Activated CD8-positive, alpha-beta memory T cell treated with anti-CD3 and anti-CD28 coated beads, Interleukin-2, amount 50 U/mL, for 4 hours (primary cell): ENCODE data around the gene ATF6.

Source experiments
- DNase-seq: peaks from one replicate; pipeline ENCODE4 v3.0.0-alpha.2; 2020

ATF6 gene

DNA sequence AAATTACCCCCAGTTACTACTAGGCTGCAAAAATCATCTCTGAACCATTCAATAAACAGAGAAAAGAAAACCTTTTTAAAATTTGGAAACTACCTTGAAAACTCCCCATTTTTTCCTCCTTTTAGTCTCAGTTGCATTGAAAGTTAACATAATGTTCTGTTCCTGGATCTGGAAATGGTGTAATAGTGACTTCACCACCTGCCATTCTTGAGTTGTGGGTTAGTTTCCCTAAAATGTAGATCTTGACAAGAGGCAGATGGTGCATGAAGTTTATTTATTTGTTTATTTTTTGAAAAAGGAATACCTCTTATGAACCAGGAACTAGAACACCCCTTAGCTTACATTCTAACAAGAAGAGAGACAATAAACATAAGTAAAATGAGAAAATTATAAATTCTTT is 72.8 kb downstream of the ATF6 start:
- no peak for DNase-seq

GRCh38 chr1:161839591-161839990 is 73.5 kb downstream of the ATF6 start:
- DNase-seq, result no peak

DNA sequence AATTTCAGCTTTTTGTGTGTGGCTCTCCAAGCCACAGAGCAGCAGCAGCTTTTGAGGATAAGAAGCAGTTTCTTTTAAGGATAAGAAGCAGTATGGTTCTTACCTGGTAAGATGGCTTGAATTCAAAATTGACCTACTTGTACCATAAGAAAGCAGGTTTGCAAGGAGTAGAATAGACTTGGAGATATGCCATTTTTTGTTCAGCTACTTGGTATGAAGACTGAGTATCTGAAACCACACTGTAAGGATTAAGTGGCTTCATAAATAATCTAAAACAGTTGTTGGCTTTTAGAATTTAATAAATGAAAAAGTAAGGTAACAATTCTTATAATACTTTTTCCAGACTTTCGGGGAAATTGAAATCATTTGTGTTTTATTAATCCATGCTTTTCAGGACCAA is 74.2 kb downstream of the ATF6 start:
- no peak for DNase-seq

DNA sequence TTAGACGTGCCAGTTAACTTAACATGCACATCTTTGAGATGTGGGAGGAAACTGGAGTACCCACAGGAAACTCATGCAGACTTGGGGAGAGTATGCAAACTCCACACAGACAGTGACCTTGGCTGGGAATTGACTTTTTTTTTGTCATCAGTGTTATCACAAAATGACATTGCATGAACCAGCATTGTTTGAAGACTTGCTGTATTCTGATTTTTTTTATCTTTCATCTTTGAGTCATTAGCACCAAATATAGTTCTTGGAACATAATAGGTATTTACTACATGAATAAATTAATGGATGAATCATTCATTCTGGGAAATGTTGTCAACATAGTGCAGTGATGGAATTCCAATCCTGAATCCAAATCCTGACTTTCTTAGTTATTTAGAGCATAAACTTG is 77.0 kb downstream of the ATF6 start:
- DNase-seq, result no peak

DNA sequence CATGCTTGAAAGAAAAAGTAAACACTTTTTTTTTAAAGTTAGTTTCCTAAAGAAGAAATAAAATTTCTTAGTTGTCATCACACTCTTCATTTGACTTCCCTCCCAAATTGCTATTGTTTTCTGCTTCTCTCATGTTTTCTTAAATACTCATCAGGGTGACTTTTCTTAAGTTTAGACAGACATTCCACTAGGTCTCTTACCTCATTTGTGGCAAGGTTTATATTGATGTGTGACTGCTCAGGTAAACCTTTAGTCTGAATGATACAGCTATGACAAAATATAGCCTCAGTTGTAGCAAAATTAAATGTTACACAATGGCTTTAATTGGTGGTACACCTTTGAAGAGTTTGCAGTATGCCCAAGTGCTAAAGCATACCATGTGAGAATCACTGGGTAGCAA is 78.6 kb downstream of the ATF6 start:
- DNase-seq, result no peak

GRCh38 chr1:161848676-161849075 is 82.6 kb downstream of the ATF6 start:
- no peak for DNase-seq

- DNase-seq, result no peak
These were observed 83.4 kb downstream of the ATF6 start for GRCh38 chr1:161849518-161849917.

- DNase-seq, result no peak
These were observed 89.1 kb downstream of the ATF6 start for GRCh38 chr1:161855260-161855659.

DNA sequence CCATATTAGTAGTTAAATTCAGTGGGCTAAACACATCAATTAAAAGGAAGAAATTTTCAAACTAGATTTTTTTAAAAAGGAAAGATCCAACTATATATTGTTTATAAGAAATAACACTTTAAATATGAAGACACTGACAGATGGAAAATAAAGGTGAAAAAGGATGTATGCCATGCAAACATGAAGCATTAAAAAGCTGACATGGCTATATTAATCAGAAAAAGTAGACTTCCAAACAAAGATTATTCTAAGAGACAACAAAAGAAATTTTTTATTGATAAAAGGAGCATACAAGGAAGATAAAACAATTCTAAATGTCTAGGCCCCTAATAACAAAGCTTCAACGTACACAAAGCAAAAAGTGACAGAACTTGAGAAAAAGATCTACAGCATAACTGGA is 92.2 kb downstream of the ATF6 start:
- DNase-seq, result no peak

- no peak for DNase-seq
These were observed 97.4 kb downstream of the ATF6 start for GRCh38 chr1:161863549-161863948.

DNA sequence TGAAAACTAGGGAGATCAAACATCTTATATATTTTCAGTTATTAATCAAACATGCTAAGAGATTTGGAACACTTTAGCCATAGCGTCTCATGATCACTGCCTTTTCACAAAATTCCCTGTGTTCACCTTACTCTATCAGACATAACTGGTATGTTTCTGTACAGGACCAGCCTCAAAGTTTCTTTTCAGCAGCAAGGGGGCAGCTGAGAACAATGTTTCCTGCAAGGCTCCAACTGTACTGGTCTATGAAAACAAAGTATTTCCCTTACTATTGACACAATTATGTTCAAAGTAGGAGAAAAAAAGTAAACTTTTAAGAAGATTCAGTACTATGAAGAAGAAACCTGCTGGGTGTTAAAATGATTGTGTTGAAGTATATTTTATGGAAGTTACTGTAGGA is 98.5 kb downstream of the ATF6 start:
- no peak for DNase-seq

DNA sequence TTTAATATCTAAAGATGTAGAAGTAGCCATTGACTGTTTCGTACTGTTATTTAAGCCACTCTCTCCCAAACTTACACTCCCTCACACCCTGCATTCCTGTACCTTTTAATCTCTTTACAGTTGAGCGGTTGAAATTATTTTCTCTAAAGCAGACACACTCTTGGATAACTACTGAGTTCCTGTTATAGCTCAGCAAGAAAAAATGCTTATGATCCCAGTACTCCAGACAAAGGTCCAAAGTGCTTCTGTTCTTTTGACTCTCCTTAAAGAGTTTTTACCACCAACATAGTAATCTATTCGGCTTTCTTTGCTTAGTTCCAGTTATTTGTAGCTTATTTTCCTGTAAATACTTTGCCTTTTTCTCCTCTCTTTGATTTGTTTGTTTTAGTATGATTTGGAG is 100.1 kb downstream of the ATF6 start:
- no peak for DNase-seq

DNA sequence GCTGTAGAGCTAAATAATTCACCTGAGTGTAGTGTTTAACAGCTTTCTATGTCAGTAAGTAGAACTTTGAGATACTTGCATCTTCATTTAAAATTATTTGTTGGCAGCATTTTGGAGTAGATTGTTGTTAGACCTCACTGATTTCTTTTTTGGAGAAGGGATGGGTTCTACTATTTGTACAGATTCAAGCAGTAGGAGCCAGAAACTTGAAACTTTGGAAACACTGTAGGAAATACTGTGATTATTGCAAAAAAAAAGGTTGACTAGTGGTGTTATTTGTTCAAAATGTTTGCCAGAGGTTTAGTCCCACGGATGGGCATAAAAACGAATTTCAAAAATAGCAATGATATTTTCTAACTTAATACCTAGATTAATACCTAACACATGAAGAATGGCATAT is 102.7 kb downstream of the ATF6 start:
- DNase-seq, result no peak

DNA sequence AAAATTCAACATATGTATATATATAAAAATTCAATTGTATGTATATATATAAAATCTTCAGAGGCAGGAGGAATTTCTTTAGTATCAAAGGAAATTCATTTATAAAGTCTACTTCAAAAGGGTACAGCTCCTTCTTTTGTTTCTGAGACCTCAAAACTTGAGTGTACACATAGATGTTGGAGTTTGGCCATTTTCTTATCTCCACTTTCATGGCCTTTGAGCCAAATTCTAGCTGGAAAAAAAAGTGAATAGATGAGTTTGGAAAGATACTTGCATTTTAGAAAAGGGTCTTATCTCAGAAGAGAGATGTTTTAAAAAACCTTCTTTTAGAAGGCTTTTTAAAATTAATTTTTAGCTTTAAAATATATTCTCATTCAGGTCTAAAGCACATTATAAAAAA is 103.2 kb downstream of the ATF6 start:
- no peak for DNase-seq

- no peak for DNase-seq
These were observed 106.4 kb downstream of the ATF6 start for GRCh38 chr1:161872506-161872905.

GRCh38 chr1:161879261-161879660 is 113.1 kb downstream of the ATF6 start:
- DNase-seq, result no peak

DNA sequence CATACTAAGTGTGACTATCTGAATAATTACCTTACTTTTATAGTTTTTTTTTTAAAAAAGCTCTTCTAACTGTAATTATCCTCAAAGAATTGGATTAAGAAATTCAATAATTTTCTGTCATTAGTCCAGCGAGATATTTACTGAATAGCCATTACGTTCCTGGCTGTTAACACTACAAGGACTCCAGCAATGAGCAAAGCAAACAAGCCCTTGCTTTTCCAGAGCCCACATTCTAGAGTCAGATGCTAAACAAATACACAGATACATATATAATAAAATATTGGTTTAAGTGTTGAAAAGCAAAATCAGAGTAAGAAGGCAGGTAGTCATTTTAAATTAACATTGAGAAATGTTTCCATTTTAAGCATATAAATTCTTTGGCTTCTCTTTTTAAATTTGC is 118.4 kb downstream of the ATF6 start:
- no peak for DNase-seq

GRCh38 chr1:161885003-161885402 is 118.9 kb downstream of the ATF6 start:
- no peak for DNase-seq

GRCh38 chr1:161885759-161886158 is 119.6 kb downstream of the ATF6 start:
- DNase-seq, result no peak

DNA sequence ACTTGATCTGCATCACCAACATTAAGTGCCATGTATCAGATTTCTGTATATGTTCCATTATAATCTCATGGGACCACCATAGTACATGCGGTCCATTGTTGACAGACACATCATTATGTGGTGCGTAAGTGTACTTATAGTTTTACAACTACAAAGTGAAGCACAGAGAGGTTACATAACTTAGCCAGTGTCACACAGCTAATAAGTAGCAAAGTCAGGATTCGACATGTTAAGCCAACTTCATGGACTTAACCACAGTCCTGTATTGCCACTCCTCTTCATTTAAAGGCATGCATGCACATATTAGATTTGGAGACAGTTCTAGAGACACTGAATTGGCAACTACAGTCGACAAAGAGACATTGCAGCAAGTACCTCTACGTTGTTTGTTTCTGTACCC is 120.5 kb downstream of the ATF6 start:
- DNase-seq, result no peak

GRCh38 chr1:161887730-161888287 is 121.7 kb downstream of the ATF6 start:
- no peak for DNase-seq

- DNase-seq, result no peak
These were observed 124.5 kb downstream of the ATF6 start for GRCh38 chr1:161890574-161890973.

GRCh38 chr1:161899091-161899490 is 133.0 kb downstream of the ATF6 start:
- DNase-seq, result no peak

DNA sequence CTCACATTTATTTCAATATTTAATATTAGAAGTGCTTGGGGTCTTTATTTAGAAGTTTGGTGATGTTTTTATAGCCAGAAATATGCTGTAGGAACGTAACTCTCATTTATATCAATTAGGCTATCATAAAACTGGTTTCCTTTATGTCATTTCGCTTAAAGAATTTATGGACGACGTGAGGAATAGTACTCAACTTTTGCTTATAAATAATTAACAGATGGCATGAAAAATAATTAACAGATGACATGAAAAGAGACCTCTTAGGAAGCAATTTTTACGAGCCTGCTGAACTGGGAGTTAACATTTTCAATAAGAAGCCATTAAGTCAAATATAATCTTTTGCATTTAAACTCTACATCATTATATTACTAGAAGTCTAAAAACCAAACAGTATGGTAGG is 134.0 kb downstream of the ATF6 start:
- DNase-seq, result no peak

- DNase-seq, result no peak
These were observed 136.1 kb downstream of the ATF6 start for GRCh38 chr1:161902182-161902581.
